Mammary epithelial cell (primary cell): ENCODE measurements around the gene E2F1.

Experiments
- EZH2 ChIP-seq: IDR thresholded peaks from 2 replicates; pipeline ENCODE4 v1.6.1; 2012; ENCODE audit warnings: low read length, inconsistent platforms, borderline replicate concordance
- TF ChIP-seq, protein P1 (sequence below), 2 donors: IDR thresholded peaks in 1 of 2; conservative IDR thresholded peaks in 1 of 2; 2 replicates each; pipeline ENCODE4 v1.5.1; 2011 to 2012; ENCODE audit warnings: inconsistent platforms in 2 of 2, low read length in 2 of 2, mild to moderate bottlenecking in 2 of 2, control low read depth in 1 of 2, low read depth in 1 of 2; ENCODE audit not compliant: insufficient read depth in 1 of 2; ENCODE audit errors: extremely low read depth in 1 of 2

DNA sequence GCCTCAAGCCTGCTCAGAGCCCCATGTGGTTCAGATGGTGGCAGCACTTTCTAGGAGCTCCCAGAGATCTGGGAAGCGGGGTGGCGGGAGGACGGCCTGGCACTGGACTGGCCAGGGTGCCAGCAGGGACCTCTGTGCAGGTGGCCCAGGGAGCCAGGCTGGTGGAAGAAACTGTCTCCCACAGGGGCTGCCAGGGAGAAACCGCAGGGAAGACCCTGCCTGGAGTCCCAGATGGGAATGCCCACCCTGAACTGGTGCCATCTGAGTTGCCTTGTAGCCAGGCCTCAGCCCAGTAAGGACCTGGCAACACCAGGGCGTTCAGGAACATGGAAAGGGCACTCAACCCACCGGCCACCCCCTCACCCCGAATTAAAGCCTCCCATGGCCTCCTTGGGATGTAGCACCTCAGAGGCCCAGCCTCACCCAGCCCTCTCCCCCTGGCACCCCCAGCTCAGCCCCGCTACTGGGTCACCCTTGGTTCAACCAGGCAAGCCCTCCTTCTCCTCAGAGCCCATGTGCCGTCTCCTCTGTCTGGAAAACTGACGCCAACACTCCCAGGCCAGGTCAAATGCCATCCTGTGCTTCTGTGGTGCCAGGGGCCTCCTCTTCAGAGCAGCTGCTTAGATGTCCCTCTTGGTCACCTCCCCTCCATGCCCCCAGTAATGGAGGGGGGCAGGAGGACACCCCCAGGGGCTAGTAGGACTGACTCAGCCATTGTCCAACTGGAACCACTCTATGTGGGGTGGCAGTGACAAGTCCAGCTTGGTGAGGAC lies 30.0 kb downstream of the E2F1 start:
- TF ChIP-seq, protein P1, sequence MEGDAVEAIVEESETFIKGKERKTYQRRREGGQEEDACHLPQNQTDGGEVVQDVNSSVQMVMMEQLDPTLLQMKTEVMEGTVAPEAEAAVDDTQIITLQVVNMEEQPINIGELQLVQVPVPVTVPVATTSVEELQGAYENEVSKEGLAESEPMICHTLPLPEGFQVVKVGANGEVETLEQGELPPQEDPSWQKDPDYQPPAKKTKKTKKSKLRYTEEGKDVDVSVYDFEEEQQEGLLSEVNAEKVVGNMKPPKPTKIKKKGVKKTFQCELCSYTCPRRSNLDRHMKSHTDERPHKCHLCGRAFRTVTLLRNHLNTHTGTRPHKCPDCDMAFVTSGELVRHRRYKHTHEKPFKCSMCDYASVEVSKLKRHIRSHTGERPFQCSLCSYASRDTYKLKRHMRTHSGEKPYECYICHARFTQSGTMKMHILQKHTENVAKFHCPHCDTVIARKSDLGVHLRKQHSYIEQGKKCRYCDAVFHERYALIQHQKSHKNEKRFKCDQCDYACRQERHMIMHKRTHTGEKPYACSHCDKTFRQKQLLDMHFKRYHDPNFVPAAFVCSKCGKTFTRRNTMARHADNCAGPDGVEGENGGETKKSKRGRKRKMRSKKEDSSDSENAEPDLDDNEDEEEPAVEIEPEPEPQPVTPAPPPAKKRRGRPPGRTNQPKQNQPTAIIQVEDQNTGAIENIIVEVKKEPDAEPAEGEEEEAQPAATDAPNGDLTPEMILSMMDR (conservative IDR thresholded peaks at IDR 0.05 in 1 of 2, IDR thresholded peaks at IDR 0.05 in 1 of 2; ENCODE audit: extremely low read depth in 1 of 2, insufficient read depth in 1 of 2, low read depth in 1 of 2, low read length in 2 of 2) = no peak
- TF ChIP-seq EZH2 = no peak
